Activated effector memory CD4-positive, alpha-beta T cell treated with Interleukin-2 at 50 U/mL for 16 hours (primary cell): ENCODE measurements around the gene DEDD2.

Experiments used
- DNase-seq: peaks from one replicate; pipeline ENCODE4 v3.0.0-alpha.2; 2020

Gene DEDD2

GRCh38 chr19:42169486-42170413 lies 47.7 kb downstream of the DEDD2 start:
- DNase-seq, result no peak

DNA sequence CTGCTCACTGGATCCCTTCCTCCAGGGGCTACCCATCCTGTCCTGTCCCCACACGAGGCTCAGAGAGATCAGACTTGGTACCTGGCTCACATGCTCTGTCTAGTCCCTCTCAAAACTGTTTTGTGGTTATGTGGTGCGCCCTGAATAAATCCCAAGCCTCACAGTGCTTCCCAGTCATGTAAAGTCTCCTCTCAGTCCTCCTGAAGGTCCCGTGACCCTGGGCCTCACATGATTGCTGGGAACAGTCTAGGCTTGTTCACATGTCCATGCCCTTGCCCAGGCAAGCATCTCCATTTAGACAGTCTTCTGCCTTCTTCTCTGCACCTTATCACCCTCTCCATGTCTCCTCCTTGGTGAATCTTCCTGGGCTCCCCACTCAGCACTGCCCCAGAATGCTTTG lies 49.3 kb downstream of the DEDD2 start:
- no peak for DNase-seq

- DNase-seq, result no peak
Measured at GRCh38 chr19:42166316-42166715, 51.2 kb downstream of the DEDD2 start.

- no peak for DNase-seq
Measured at GRCh38 chr19:42165146-42165545, 52.3 kb downstream of the DEDD2 start.

GRCh38 chr19:42161616-42162263 lies 55.7 kb downstream of the DEDD2 start:
- no peak for DNase-seq

- DNase-seq, result no peak
Measured at GRCh38 chr19:42159942-42160341, 57.5 kb downstream of the DEDD2 start.

GRCh38 chr19:42158926-42159325 lies 58.6 kb downstream of the DEDD2 start:
- DNase-seq, result no peak

GRCh38 chr19:42156571-42156970 lies 60.9 kb downstream of the DEDD2 start:
- DNase-seq, result no peak

DNA sequence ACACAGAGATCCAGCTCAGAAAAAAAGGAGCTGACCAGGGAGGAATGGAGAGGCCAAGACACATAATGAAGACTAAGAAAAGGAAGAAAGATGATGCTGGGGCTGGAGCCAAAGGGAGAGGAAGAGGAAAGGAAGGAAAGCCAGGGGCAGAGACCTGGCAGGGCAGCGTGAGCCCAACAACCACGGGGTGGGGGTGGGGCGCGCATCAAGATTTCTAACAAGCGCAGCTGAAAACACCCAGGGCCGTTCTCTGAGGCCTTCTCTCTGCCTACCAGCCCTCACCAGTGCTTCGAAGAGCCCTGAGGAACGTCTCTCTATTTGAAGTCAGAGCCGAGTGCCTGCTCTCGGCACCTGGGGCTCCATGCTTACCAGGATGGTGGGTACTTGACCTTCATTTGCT lies 61.7 kb downstream of the DEDD2 start:
- no peak for DNase-seq

DNA sequence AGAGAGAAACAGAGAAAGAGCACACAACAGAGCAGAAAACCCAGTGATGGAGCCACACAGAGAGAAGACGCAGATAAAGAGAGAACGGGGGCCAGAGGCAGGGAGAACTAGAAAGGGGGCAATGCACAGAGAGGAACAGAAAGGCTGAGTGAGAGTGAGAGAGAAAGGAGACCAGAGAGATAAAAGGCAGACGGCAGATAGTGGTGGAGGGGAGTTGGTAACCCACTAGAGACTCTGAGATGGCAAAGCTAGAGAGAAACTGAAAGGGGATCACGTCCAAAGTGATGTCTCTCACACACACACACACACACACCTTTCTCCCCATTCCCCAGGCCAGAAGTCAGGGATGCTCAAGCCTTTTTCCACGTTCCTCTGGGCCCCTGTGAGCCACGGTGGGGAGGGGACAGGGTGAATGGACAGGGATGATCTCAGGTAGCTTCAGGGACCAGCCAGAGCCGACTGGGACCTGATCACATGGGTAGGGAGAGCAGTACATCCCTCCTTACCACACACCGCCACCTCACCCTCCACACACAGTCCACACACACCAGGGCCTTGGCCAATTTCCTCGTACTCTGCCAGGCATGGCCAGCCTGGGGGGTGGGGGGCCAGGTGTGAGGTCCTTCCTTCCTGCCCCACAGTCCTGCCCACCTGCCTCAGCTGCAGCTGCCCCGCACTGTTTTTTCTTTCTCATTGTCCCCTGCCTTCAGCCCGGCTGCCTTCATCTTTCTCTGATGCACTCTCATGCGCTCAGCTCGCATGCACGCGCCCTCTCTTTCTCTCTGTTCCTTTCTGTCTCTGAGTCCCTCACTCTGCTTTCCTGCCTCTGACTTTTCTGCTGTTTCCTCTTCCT lies 62.8 kb downstream of the DEDD2 start:
- no peak for DNase-seq

DNA sequence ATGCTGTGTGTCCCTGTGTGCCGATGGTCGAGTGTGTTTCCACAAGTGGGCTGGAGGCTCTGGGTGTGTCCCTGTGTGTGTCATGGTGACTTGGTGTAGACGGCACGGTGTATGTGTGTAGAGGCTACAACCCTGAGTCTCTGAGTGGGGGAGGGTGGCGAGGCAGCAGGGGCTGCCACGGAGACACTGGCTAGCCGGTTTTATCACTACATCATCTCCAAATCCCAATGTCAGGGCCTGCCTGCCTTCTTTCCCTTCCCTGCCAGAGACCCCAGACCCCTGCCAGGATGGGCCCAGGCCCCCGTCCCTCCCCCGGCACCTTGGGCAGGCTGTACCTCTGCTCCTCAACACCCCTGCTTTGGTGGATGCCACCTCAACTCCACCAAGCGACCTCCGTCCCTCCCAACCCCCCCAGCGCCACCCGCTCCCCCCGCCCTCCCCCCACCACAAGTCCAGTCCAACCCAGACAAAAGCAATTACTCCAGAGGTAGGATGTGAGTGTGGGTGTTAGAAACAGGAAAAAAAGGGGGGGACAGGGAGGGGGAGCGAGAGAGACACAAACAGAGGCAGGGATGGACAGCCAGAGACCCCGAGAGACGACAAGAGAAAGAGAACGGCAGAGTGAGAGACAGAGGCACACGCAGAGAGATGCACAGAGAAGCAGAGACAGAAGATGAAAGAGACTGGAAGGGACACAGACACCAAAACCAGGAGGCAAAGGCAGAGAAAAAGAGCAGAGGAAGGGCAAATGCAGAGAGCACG lies 63.6 kb downstream of the DEDD2 start:
- no peak for DNase-seq

- no peak for DNase-seq
Measured at GRCh38 chr19:42152910-42153671, 64.4 kb downstream of the DEDD2 start.

GRCh38 chr19:42151782-42152684 lies 65.4 kb downstream of the DEDD2 start:
- no peak for DNase-seq

DNA sequence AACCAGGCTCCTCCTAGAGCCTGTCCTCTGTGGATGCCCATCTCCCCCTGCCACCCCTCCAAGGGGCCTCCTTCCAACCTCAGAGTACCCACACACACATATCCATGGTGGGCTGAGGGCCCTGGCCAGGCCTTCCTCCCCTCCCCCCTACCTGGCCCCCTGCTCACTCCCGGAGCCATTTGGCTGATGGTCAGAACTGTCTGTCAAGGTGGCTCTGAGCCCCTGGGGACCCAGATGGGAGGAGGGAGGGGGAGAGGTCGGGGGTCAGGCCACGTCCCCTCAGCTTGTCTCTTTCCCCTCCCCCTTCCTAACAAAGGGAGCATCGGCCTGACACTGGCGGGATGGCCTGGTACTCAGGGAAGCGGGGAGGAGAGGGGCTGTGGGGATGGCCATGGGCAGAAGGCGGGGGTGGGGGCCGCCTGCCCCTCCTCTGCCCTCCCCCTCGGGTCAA lies 66.5 kb downstream of the DEDD2 start:
- no peak for DNase-seq

- DNase-seq, result no peak
Measured at GRCh38 chr19:42150364-42150763, 67.1 kb downstream of the DEDD2 start.

DNA sequence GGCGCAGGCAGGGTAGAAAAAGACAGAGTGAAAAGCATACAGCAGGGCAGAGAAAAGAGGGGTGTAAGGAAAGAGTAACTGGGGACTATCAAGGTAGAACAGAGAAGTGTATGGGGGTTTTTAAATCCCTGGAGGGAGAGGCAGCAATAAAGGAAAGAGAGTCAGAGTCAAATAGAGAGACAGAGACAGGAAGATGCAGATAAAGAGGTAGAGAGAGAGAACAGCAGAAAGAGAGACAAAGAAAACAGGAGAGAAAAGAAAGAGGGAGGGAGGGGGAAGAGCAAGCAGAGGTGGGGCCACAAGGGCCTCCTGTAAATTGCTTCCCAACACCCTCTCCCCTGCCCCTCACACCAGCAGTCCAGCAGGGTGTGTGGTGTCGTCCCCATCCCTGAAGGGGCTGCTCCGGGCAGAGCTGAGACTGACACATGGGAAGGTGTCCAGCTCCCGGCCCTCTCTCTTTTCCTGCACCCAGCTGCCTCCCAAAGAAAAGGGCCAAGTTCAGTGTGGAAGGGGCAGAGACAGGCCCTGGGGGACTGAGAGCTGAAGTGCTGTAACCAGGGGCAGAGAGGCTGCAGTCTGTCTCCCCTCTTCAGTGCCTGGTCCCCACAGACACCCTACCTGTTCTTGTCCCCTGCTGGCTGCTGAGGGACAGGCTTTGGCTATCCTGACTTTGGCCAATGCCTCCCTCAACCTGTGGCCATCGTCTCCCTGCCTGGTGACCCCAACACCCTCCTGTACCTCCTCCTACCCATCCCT lies 67.9 kb downstream of the DEDD2 start:
- DNase-seq, result no peak
